ENCODE data around the gene HCN4. TPM values are rescaled to one million over a fixed set of nuclear protein-coding genes. Genes with fewer than 3 reads are reported as not detected.

The HCN4 gene
- total RNA-seq, 1 donor from 2014 or later, result 0.06 TPM

- H3K9me3 ChIP-seq, result no peaks in the 10 kb centered on the region
- H3K36me3 ChIP-seq, result no peaks in the 10 kb centered on the region
- H3K4me3 ChIP-seq, result no peak overlapping the region
- TF ChIP-seq CTCF (IDR thresholded peaks at IDR 0.05), result no peak
- no peak overlapping the region for H3K27ac ChIP-seq
- DNase-seq (no peak), ATAC-seq (no peak)
- peaks cover 41% of the 10 kb centered on the region for H3K27me3 ChIP-seq
- H3K4me1 ChIP-seq, result no peaks in the 10 kb centered on the region
- intact Hi-C loops (cut with DNase I), result no loop called here
Observed at GRCh38 chr15:73362900-73363299, 5.9 kb downstream of the HCN4 start.

DNA sequence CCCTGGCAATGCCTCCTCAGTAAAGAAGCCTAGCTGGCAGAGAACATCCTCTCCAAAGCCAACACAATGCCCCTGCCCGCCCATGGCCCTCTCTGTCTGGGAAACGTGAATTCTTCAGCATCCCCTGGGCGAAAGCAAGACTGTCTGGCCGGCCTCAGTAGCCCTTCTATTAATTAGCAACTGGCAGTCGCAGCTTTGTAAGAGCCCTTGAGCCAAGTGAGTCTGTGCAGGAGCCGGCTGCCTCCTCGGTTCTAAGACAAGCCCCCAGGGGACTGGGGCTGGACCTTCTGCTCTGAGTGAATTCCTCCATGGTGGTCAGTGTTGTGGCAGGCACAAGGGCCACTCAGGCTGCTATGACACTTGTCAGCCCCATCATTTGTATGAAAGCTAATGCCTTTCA, 7.4 kb downstream of the HCN4 start:
- no peak overlapping the region for H3K27ac ChIP-seq
- TF ChIP-seq CTCF (IDR thresholded peaks at IDR 0.05), result no peak
- intact Hi-C loops (cut with DNase I), result no loop called here
- H3K4me1 ChIP-seq, result no peaks in the 10 kb centered on the region
- ATAC-seq, result no peak
- no peak for DNase-seq
- peaks cover 26% of the 10 kb centered on the region for H3K27me3 ChIP-seq
- H3K36me3 ChIP-seq, result no peaks in the 10 kb centered on the region
- no peaks in the 10 kb centered on the region for H3K9me3 ChIP-seq
- no peak overlapping the region for H3K4me3 ChIP-seq

- Histone ChIP-seq H3K9me3 (no peaks in the 10 kb centered on the region), H3K4me1 (no peaks in the 10 kb centered on the region), H3K27ac (no peak overlapping the region), H3K36me3 (no peaks in the 10 kb centered on the region), H3K27me3 (peaks cover 13% of the 10 kb centered on the region), H3K4me3 (no peak overlapping the region)
- DNase-seq (no peak), ATAC-seq (no peak)
- intact Hi-C loops (cut with DNase I), result no loop called here
- TF ChIP-seq CTCF (IDR thresholded peaks at IDR 0.05), result no peak
Observed at GRCh38 chr15:73359651-73360050, 9.1 kb downstream of the HCN4 start.

GRCh38 chr15:73357999-73358665, 10.6 kb downstream of the HCN4 start:
- ATAC-seq, result no peak
- no peak overlapping the region for H3K4me3 ChIP-seq
- H3K9me3 ChIP-seq, result no peaks in the 10 kb centered on the region
- H3K27me3 ChIP-seq, result peaks cover 8% of the 10 kb centered on the region
- no peaks in the 10 kb centered on the region for H3K4me1 ChIP-seq
- no peaks in the 10 kb centered on the region for H3K36me3 ChIP-seq
- DNase-seq, result no peak
- TF ChIP-seq CTCF (IDR thresholded peaks at IDR 0.05), result no peak
- intact Hi-C loops (cut with DNase I), result no loop called here
- H3K27ac ChIP-seq, result no peak overlapping the region

DNA sequence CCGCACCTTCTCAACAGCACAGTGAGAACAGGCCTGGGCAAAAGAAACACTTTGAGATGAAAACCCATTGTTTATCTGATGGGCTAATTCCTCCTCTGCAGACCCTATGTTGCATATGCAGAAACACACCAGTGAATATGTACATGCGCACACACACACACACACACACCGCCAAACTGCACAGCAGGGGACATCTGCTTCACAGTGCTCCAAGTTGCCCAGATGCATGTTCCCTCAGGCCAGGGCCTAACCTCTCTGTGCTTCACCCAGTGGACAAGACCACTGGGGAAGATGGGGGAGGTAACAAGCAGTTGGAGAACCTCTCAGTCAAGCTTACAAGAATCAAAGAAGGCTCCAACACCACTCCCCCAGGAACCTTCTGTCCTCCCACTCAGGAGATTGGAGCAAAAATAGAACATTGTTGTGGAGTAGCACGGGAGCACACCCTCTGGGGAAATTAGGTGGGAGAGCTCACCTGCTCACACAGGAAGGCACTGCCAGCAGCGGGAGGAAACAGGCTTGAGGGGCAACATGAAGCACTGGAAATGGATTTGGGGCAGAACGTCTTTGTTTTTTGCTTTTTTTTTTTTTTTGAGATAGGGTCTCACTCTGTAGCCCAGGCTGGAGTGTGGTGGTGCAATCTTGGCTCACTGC, 13.0 kb downstream of the HCN4 start:
- intact Hi-C loops (cut with DNase I), result no loop called here
- no peak overlapping the region for H3K4me3 ChIP-seq
- H3K27ac ChIP-seq, result no peak overlapping the region
- H3K4me1 ChIP-seq, result no peaks in the 10 kb centered on the region
- no peaks in the 10 kb centered on the region for H3K9me3 ChIP-seq
- no peaks in the 10 kb centered on the region for H3K36me3 ChIP-seq
- no peak for TF ChIP-seq CTCF (IDR thresholded peaks at IDR 0.05)
- peaks cover 4% of the 10 kb centered on the region for H3K27me3 ChIP-seq
- ATAC-seq (no peak), DNase-seq (no peak)

Measured in upper lobe of right lung (tissue), 1 donor.